GM12891 (cell line): ENCODE data around the gene TYRO3.

ENCODE experiments used
- POLR2A ChIP-seq: IDR thresholded peaks from 2 replicates; pipeline ENCODE4 v1.6.1; 2011; ENCODE audit warnings: low read depth, low read length, control low read depth
- POLR2AphosphoS5 ChIP-seq: IDR thresholded peaks from 2 replicates; pipeline ENCODE4 v1.6.1; 2011; ENCODE audit warnings: low read depth, low read length, control low read depth
- POU2F2 ChIP-seq: IDR thresholded peaks from 2 replicates; pipeline ENCODE4 v1.6.1; 2011; ENCODE audit warnings: low read depth, mild to moderate bottlenecking, control low read depth, low read length, moderate library complexity
- TAF1 ChIP-seq: IDR thresholded peaks from 2 replicates; pipeline ENCODE4 v1.6.1; 2011; ENCODE audit warnings: low read depth, low read length, control low read depth

DNA sequence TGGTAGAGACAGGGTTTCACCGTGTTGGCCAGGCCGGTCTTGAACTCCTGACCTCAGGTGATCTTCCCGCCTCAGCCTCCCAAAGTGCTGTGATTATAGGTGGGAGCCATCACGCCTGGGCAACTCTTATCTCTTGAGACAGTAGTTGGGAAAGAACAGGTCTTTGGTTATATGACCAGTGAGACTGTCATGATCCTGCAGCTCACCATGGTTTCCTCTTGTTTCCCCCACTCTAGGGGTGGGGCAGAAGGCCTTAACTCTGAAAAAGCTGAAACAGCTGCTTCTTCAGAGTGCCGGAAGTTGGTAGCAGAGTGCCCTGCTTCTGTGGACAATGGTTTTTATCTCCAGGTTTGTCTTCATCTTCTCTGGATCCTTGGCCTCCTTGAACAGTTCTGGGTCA lies 4.7 kb upstream of the TYRO3 start:
- no peak for TF ChIP-seq POLR2A
- TF ChIP-seq POLR2AphosphoS5, result no peak
- no peak for TF ChIP-seq TAF1
- TF ChIP-seq POU2F2, result no peak
